ENCODE measurements around the gene MDN1.
"Not testable (repeated sequence)": the region's sequence is repeated elsewhere in the genome, so short reads cannot be mapped to it uniquely, and the experiment has no call there.

The MDN1 gene

DNA sequence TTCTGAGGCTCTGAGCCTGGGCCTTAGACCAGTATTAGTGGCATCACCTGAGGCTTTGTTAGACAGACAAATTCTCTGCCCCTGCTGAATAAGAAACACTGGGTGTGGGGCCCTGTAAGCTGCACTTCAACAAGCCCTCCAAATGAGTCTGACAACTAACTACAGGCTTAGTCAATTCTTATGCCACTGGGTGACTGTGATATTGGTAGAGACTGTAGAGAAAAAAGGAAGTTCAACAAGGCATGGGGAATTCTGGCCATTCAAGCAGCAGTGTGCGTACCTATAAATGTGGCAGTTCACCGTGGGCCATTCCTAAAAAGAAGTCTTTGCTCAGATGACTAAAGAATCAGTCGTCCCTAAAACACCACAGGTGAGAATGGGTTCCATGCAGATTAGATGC lies 82.7 kb downstream of the MDN1 start:
- TF ChIP-seq, protein P1, sequence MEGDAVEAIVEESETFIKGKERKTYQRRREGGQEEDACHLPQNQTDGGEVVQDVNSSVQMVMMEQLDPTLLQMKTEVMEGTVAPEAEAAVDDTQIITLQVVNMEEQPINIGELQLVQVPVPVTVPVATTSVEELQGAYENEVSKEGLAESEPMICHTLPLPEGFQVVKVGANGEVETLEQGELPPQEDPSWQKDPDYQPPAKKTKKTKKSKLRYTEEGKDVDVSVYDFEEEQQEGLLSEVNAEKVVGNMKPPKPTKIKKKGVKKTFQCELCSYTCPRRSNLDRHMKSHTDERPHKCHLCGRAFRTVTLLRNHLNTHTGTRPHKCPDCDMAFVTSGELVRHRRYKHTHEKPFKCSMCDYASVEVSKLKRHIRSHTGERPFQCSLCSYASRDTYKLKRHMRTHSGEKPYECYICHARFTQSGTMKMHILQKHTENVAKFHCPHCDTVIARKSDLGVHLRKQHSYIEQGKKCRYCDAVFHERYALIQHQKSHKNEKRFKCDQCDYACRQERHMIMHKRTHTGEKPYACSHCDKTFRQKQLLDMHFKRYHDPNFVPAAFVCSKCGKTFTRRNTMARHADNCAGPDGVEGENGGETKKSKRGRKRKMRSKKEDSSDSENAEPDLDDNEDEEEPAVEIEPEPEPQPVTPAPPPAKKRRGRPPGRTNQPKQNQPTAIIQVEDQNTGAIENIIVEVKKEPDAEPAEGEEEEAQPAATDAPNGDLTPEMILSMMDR (IDR thresholded peaks at IDR 0.05; ENCODE audit: low read depth, low read length, missing control alignments): no peak
- no peak overlapping the region for H3K4me3 ChIP-seq (replicated peaks; ENCODE audit: low read depth, low read length)
- DNase-seq (ENCODE audit: extremely low read depth, low read depth): no peak

GRCh38 chr6:89734526-89734925 lies 85.1 kb downstream of the MDN1 start:
- no peak overlapping the region for H3K4me3 ChIP-seq (replicated peaks; ENCODE audit: low read depth, low read length)
- DNase-seq (ENCODE audit: extremely low read depth, low read depth): no peak
- TF ChIP-seq, protein P1 (IDR thresholded peaks at IDR 0.05; ENCODE audit: low read depth, low read length, missing control alignments): no peak

DNA sequence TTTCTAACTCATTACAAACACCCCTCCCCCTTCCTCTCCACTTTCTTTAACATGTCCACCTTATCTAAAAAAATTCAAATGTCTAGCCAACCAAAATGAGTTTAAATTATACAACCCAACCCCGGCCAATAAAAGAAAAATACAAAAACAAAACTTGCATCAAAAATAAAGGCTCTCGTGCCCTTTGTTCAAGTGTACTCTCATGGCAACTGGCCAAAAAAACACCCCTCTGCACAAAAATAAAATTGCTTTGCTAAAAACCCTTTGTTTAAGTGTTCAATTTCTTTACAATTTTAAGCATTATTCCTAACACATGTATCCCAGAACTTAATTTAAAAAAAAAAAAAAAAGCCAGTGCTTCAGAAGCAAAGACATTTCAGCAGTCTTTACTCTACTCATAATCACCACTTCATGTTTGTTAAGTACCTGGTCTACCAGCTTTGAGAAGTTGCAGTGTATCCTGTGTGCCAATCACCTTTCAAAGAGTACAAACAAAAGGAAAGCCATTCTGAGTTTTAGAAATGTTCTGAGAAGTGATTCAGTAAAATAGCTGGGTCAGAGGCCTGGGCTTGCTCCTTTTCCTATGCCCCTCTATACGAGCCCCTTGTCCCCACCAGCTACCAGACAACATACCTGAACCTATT lies 87.5 kb downstream of the MDN1 start:
- TF ChIP-seq, protein P1 (IDR thresholded peaks at IDR 0.05; ENCODE audit: low read depth, low read length, missing control alignments): no peak
- H3K4me3 ChIP-seq (replicated peaks; ENCODE audit: low read depth, low read length): no peak overlapping the region
- DNase-seq (ENCODE audit: extremely low read depth, low read depth): no peak

GRCh38 chr6:89731262-89731661 lies 88.3 kb downstream of the MDN1 start:
- DNase-seq (ENCODE audit: extremely low read depth, low read depth): not testable (repeated sequence)

GRCh38 chr6:89729818-89730217 lies 89.8 kb downstream of the MDN1 start:
- no peak for DNase-seq (ENCODE audit: extremely low read depth, low read depth)
- no peak overlapping the region for H3K4me3 ChIP-seq (replicated peaks; ENCODE audit: low read depth, low read length)
- TF ChIP-seq, protein P1 (IDR thresholded peaks at IDR 0.05; ENCODE audit: low read depth, low read length, missing control alignments): no peak

More at GRCh38 chr6:89731262-89731661, 88.3 kb downstream of the MDN1 start:
- not testable (repeated sequence) for H3K4me3 ChIP-seq (replicated peaks; ENCODE audit: low read depth, low read length)

DNA sequence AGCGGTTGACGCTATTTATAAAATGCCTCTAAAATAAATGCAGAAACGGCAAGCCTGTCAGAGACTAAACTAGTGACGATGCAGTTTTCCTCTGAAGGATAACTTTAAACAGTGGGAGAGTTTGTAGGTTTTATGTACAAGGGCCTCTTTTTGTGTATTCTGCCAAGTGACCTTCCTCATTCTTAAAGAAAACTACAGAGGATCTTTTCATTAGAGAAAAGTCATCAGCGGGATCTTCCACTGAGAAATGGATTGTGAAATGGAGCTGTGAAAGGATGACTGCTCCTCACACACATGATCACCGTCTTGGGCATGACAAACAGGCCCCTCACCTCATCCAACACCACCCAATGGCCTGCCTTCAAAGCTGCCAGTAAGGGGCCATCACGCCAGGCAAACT lies 92.1 kb downstream of the MDN1 start:
- TF ChIP-seq, protein P1 (IDR thresholded peaks at IDR 0.05; ENCODE audit: low read depth, low read length, missing control alignments): no peak
- no peak for DNase-seq (ENCODE audit: extremely low read depth, low read depth)
- no peak overlapping the region for H3K4me3 ChIP-seq (replicated peaks; ENCODE audit: low read depth, low read length)

GRCh38 chr6:89724981-89725380 lies 94.6 kb downstream of the MDN1 start:
- TF ChIP-seq, protein P1 (IDR thresholded peaks at IDR 0.05; ENCODE audit: low read depth, low read length, missing control alignments): no peak
- H3K4me3 ChIP-seq (replicated peaks; ENCODE audit: low read depth, low read length): no peak overlapping the region
- DNase-seq (ENCODE audit: extremely low read depth, low read depth): no peak
